Astrocyte (in vitro differentiated cells and primary cell): ENCODE results near the gene RNF207. TPM values are rescaled to one million over a fixed set of nuclear protein-coding genes. Genes with fewer than 3 reads are reported as not detected.

ENCODE experiments used
- DNase-seq: peaks from one replicate; pipeline ENCODE4 v3.0.0-alpha.2; 2010; ENCODE audit warnings: low read depth
- FAIRE-seq: peaks from 2 replicates; lab custom pipeline; 2011; peaks lifted over from hg19 to GRCh38; lab: Jason Lieb, UNC
- H2AFZ ChIP-seq: 2 replicates; pipeline ENCODE4 v1.6.0; 2012; ENCODE audit warnings: low read depth, low read length, inconsistent platforms
- H3K27ac ChIP-seq: 2 replicates; pipeline ENCODE4 v1.5.1; 2011; ENCODE audit warnings: low read depth, low read length, inconsistent platforms
- H3K27me3 ChIP-seq: 2 replicates; pipeline ENCODE4 v1.6.0; 2011; ENCODE audit warnings: low read length, inconsistent platforms; ENCODE audit not compliant: insufficient read depth
- H3K36me3 ChIP-seq: 2 replicates; pipeline ENCODE4 v1.5.1; 2011; ENCODE audit warnings: low read length, inconsistent platforms; ENCODE audit not compliant: insufficient read depth
- H3K4me1 ChIP-seq: 2 replicates; pipeline ENCODE4 v1.5.1; 2011; ENCODE audit warnings: low read length, inconsistent platforms; ENCODE audit not compliant: insufficient read depth
- H3K4me2 ChIP-seq: 2 replicates; pipeline ENCODE4 v1.6.0; 2012; ENCODE audit warnings: low read length, inconsistent platforms
- H3K4me3 ChIP-seq: 2 replicates; pipeline ENCODE4 v1.5.1; 2011; ENCODE audit warnings: low read depth, mild to moderate bottlenecking, low read length, inconsistent platforms; ENCODE audit not compliant: insufficient read depth
- H3K79me2 ChIP-seq: 2 replicates; pipeline ENCODE4 v1.6.0; 2012; ENCODE audit warnings: mild to moderate bottlenecking, low read length, inconsistent platforms; ENCODE audit not compliant: insufficient read depth
- H3K9ac ChIP-seq: 2 replicates; pipeline ENCODE4 v1.6.0; 2012; ENCODE audit warnings: mild to moderate bottlenecking, low read length, inconsistent platforms
- H3K9me3 ChIP-seq: 2 replicates; pipeline ENCODE4 v1.5.1; 2012; ENCODE audit warnings: low read depth, mild to moderate bottlenecking, low read length, inconsistent platforms; ENCODE audit not compliant: insufficient read depth
- H4K20me1 ChIP-seq: 2 replicates; pipeline ENCODE4 v1.6.0; 2012; ENCODE audit warnings: low read length, inconsistent platforms; ENCODE audit not compliant: insufficient read depth
- H3K27ac Mint-ChIP-seq: one replicate; pipeline ENCODE4 v1.8.0; 2021; ENCODE audit warnings: mild to moderate bottlenecking, mixed read lengths; ENCODE audit not compliant: unreplicated experiment
- H3K27me3 Mint-ChIP-seq: one replicate; pipeline ENCODE4 v1.8.0; 2021; ENCODE audit warnings: low read depth, mixed read lengths; ENCODE audit not compliant: unreplicated experiment
- H3K36me3 Mint-ChIP-seq: one replicate; pipeline ENCODE4 v1.8.0; 2021; ENCODE audit warnings: low read depth, mixed read lengths; ENCODE audit not compliant: unreplicated experiment
- H3K4me1 Mint-ChIP-seq: one replicate; pipeline ENCODE4 v1.8.0; 2021; ENCODE audit warnings: low read depth, mixed read lengths; ENCODE audit not compliant: unreplicated experiment
- H3K4me3 Mint-ChIP-seq: one replicate; pipeline ENCODE4 v1.8.0; 2021; ENCODE audit warnings: mild to moderate bottlenecking, moderate library complexity, mixed read lengths; ENCODE audit not compliant: unreplicated experiment
- H3K9me3 Mint-ChIP-seq: one replicate; pipeline ENCODE4 v1.8.0; 2021; ENCODE audit warnings: mild to moderate bottlenecking, mixed read lengths; ENCODE audit not compliant: unreplicated experiment
- CTCF ChIP-seq: IDR thresholded peaks from 2 replicates; pipeline ENCODE4 v1.5.1; 2011; ENCODE audit warnings: low read depth, mild to moderate bottlenecking, inconsistent platforms, low read length, moderate library complexity; ENCODE audit not compliant: insufficient read depth
- EZH2 ChIP-seq: IDR thresholded peaks from 2 replicates; pipeline ENCODE4 v1.6.1; 2012; ENCODE audit warnings: mild to moderate bottlenecking, low read length, inconsistent platforms; ENCODE audit not compliant: insufficient read depth
- total RNA-seq: library from RNA; stranded (reverse); gene quantifications from 2 replicates; pipeline ENCODE4 v1.2.1, GENCODE V29; 2021

The RNF207 gene
- total RNA-seq, 1 donor from 2014 or later, result 4.7 TPM

DNA sequence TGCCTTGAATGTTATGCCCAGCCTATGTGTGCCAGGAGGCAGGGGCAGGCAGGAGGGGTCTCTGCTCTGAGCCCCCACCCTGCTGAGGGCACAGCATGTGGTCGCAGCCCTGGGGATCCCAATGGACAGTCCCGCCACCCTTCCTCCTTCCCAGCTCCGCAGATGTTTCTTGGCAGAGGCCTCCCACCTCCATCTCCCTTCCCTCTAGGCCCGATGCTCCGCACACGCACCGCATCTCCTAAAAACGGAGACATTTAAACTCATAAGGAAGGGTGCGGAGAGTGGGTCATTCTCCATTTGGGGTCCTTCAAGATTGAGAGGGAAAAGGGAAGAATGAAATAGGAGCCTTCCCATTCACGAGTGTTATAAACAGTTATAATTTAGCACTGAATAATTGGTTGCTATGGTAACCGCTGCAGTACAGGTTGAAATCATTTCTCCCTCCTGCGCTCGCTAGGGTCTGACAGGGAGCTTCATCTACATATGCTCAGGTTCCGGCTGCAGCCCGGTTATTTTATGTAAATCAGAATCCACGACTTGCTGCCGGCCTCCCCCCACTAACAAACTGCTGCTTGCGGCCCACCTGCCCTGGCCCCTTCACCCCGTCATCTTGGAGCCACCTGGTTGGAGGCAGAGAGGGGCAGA is 41.8 kb upstream of the RNF207 start:
- FAIRE-seq, result no peak

GRCh38 chr1:6165027-6165426 is 40.9 kb upstream of the RNF207 start:
- H3K27ac Mint-ChIP-seq, result no peak overlapping the region
- Histone ChIP-seq H3K27me3 (peaks cover 6% of the 10 kb centered on the region), H3K36me3 (no peaks in the 10 kb centered on the region), H3K4me3 (no peak overlapping the region), H3K9ac (no peak overlapping the region), H2AFZ (no peak overlapping the region), H3K27ac (no peak overlapping the region), H3K9me3 (no peaks in the 10 kb centered on the region), H3K4me2 (no peak overlapping the region), H4K20me1 (peaks cover 7% of the 10 kb centered on the region), H3K4me1 (no peaks in the 10 kb centered on the region), H3K79me2 (no peaks in the 10 kb centered on the region)
- no peaks in the 10 kb centered on the region for H3K4me1 Mint-ChIP-seq
- H3K9me3 Mint-ChIP-seq, result no peaks in the 10 kb centered on the region
- no peaks in the 10 kb centered on the region for H3K36me3 Mint-ChIP-seq
- no peak overlapping the region for H3K4me3 Mint-ChIP-seq
- peaks cover 75% of the 10 kb centered on the region for H3K27me3 Mint-ChIP-seq
- TF ChIP-seq EZH2 (no peak), CTCF (no peak)
- FAIRE-seq (no peak), DNase-seq (no peak)

More for the DNA sequence above, 41.8 kb upstream of the RNF207 start:
- Histone ChIP-seq H2AFZ (no peak overlapping the region), H4K20me1 (peaks cover 7% of the 10 kb centered on the region), H3K36me3 (no peaks in the 10 kb centered on the region), H3K9me3 (no peaks in the 10 kb centered on the region), H3K9ac (no peak overlapping the region), H3K27ac (no peak overlapping the region), H3K4me3 (no peak overlapping the region), H3K4me1 (no peaks in the 10 kb centered on the region), H3K4me2 (no peak overlapping the region), H3K27me3 (peaks cover 6% of the 10 kb centered on the region), H3K79me2 (no peaks in the 10 kb centered on the region)
- no peaks in the 10 kb centered on the region for H3K4me1 Mint-ChIP-seq
- H3K9me3 Mint-ChIP-seq, result no peaks in the 10 kb centered on the region
- no peaks in the 10 kb centered on the region for H3K36me3 Mint-ChIP-seq
- H3K4me3 Mint-ChIP-seq, result no peak overlapping the region
- H3K27ac Mint-ChIP-seq, result no peak overlapping the region
- DNase-seq, result no peak
- H3K27me3 Mint-ChIP-seq, result peaks cover 76% of the 10 kb centered on the region
- TF ChIP-seq CTCF, result no peak
- TF ChIP-seq EZH2, result no peak

GRCh38 chr1:6165441-6165985 is 40.4 kb upstream of the RNF207 start:
- H3K4me3 Mint-ChIP-seq, result no peak overlapping the region
- TF ChIP-seq EZH2, result no peak
- TF ChIP-seq CTCF, result no peak
- no peak overlapping the region for H3K27ac Mint-ChIP-seq
- Histone ChIP-seq H3K4me3 (no peak overlapping the region), H3K36me3 (no peaks in the 10 kb centered on the region), H3K9ac (no peak overlapping the region), H2AFZ (no peak overlapping the region), H3K27me3 (peaks cover 6% of the 10 kb centered on the region), H3K4me2 (no peak overlapping the region), H4K20me1 (peaks cover 7% of the 10 kb centered on the region), H3K79me2 (no peaks in the 10 kb centered on the region), H3K9me3 (no peaks in the 10 kb centered on the region), H3K4me1 (no peaks in the 10 kb centered on the region), H3K27ac (no peak overlapping the region)
- no peaks in the 10 kb centered on the region for H3K4me1 Mint-ChIP-seq
- DNase-seq (no peak), FAIRE-seq (no peak)
- H3K36me3 Mint-ChIP-seq, result no peaks in the 10 kb centered on the region
- H3K9me3 Mint-ChIP-seq, result no peaks in the 10 kb centered on the region
- peaks cover 73% of the 10 kb centered on the region for H3K27me3 Mint-ChIP-seq
